ENCODE results near the gene POPDC3.
A peak's percentile ranks its signal among the peaks of the same experiment; 100 is the strongest.

Gene POPDC3

DNA sequence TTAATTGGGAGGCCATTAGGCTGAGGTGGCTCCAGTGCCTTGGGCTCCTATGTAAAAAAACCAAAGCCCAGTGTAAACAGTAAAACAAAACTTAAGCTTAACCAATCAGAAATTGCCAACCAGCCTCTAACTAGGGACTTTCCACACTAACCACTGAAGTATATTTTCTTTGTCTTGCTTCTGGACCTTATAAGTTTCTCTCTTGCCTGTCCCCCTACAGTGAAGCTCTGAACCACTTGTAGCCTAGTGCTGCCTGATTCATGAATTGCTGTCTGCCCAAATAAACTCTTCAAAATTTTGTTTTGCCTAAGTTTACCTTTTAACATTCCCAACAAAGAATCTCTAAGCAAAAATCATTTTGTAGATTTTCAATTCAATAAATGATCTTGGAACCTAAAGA, 28.2 kb downstream of the POPDC3 start:
- DNase-seq (ENCODE audit: low spot score): no peak

DNA sequence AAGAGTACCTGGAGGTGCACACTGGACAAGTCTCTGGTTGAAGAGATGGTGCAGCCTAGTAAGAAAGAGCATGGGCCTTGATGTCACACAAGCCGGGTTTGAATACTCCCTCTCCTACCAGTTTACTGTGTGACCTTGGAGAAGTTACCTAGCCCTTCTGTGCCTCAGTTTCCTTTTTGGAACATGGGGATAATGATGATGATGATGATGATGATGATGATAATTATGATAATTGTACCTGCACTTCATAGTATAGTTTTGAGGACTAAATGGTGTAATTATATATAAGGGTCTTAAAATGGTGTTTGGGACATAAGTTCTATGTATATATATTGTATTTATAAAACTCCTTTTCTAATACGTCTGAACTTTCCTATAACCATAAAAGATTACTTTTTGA, 41.7 kb downstream of the POPDC3 start:
- DNase-seq (ENCODE audit: low spot score): no peak

DNA sequence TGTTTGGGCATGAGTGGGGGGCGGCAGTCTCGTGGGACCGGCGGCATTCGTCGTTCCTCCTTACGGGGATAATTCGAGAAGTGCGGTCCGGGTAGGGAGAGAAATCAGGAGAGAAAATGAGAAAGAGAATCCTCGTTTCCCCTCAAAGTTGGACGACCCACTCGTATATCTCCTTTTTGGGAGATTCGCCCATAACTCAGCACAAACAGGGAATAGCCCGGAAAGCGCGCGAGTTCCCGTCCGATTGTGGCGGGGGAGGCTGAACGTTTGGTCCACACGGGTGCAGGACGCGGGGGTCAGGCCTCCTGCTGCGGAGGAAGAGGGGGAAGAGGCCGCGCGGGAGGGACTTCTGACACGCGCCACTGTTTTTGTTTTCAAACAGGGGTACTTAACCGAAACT, 42.4 kb downstream of the POPDC3 start:
- no peak for DNase-seq (ENCODE audit: low spot score)

DNA sequence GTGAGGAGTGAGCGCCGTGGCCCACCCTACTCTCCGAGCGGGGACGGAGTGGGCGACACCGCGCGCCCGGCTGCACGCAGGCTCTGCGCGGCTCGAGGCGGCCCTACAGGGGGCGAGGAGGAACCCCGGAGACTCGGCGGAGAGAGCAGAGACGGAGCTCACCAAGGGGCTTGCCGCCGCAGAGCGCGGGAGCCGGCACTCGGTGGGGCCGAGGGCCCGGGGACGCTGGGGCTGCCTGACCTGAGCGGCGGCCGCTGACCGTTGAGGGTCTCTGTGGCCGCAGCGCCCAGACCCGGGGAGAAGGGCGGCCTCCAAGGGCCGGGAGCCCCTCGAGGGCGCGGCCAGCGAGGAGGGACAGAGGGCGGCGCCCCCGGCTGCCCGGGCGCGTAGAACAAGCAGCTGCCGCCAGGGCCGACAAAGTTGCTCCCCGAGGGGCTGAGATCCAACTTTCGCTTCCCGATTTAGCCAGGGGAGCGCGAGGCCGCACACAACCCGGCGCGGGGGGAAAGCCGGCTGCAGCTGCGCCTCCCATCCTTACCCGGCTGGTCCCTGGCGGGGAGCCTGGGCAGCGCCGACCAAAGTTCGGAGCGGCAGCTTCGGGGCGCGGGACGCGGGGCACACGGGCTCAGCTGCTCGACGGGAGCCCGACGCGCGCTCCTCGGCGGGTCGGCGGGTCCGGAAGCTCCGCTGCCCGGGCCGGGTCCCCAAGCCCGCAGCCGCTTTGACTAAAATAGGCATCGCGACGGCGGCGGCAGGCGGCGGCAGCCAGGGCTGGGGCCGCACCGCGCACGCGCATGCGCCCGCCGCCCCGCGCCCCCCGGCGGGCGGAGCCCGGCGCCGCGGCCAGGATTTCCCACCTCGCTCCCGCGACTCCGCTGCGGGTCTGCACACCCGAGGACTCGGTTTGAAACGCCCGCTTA, 43.1 kb downstream of the POPDC3 start:
- DNase-seq (ENCODE audit: low spot score): peak; percentile 84

DNA sequence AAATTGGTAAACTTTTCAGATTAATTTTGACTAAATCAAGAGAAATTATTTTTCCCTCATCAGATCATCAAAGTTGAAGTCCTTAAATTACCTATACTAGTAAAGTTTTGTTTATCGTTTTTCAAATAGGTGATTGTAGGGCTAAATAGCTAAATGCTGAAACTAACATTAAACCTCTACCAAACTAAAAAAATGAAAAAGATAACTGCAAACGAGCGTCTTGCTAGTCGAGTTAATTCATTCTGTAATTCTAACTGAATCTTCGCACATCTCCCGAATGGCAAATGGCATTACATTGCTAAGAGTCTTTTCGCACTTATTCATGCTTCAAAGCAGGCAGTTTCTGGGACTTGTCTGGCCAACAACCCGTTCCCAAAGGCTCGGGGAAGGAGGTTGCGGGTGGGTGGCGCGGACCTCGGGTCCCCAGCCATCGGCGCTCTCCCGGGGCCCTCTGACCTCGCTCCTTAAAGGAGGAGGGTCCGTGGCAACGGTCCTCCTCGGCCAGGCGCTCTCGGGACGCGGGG, 43.8 kb downstream of the POPDC3 start:
- DNase-seq (ENCODE audit: low spot score): no peak

- DNase-seq (ENCODE audit: low spot score): no peak
Observed at GRCh38 chr6:105135056-105135455, 44.8 kb downstream of the POPDC3 start.

DNA sequence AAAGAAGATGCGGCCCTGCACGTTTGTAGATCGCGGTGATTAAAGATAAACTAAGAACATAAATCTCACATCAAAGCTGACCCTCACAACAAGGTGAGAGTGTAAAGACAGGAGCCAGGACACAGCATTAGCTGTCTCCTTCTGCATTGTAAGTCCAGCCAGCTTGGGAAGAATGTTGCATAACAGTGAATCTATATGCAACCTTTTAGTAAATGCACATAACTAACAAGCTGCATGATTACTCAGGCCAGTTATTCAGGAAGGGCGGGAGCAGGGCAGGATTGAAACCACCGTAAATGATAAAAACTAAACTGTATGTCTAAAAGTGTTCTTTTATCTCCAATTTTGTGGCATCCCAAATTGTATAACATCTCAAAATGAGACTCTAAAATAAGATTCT, 57.1 kb downstream of the POPDC3 start:
- no peak for DNase-seq (ENCODE audit: low spot score)

GRCh38 chr6:105121981-105122380, 57.8 kb downstream of the POPDC3 start:
- DNase-seq (ENCODE audit: low spot score): no peak

DNA sequence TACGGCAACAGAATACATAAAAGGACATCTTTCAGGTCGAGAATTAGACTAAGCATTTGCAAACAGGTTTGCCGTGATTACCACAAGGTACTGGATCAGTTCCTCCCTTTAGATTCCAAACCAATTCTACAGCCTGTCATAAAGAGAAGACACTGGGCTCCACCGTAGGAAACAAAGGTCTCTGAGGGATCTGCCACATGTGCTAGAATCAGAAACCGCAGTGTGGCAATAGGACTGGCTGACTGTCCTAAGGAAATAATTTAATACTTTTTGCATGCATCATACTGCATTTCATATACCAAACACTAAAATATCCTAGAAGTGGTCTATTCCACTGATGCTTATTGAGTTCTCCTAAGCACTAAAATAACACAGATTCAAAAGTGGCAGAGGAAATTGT, 59.2 kb downstream of the POPDC3 start:
- no peak for DNase-seq (ENCODE audit: low spot score)

- DNase-seq (ENCODE audit: low spot score): no peak
Observed at GRCh38 chr6:105116150-105116549, 63.7 kb downstream of the POPDC3 start.

DNA sequence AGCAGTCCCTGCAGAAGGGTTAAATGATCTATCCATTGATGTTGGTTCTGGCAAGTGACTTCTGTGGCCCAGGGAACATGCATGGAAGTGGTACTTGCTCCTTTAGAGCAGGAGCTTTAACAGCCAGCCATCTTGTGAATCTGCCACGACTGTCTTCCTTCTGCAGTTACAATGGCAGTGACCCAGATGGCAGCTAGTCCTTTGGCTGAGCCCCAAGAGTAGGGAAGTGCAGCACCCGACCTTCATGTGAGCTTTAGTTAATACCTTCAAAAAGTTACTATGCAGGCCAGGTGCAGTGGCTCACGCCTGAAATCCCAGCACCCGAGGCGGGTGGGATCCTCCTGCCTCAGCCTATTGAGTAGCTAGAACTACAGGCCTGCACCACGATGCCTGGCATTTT, 66.4 kb downstream of the POPDC3 start:
- DNase-seq (ENCODE audit: low spot score): no peak

GRCh38 chr6:105112577-105112976, 67.2 kb downstream of the POPDC3 start:
- no peak for DNase-seq (ENCODE audit: low spot score)

DNA sequence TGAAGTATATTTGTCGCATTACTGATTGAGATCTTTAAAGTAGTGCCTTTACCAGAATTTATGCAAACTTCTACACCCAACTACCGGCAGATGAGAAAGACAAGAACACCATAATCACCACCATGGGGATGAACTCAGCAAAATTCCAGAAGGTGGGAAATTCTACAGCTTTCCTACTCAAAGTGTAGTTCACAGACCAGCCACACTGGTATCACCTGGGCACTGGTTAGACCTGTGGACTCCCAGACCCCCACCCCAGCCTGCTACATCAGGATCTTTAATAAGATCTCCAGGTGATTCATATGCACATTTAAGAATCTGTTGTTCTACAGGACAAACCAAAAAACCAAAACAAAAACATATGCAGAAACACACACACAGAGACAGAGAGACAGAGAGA, 67.9 kb downstream of the POPDC3 start:
- no peak for DNase-seq (ENCODE audit: low spot score)

DNA sequence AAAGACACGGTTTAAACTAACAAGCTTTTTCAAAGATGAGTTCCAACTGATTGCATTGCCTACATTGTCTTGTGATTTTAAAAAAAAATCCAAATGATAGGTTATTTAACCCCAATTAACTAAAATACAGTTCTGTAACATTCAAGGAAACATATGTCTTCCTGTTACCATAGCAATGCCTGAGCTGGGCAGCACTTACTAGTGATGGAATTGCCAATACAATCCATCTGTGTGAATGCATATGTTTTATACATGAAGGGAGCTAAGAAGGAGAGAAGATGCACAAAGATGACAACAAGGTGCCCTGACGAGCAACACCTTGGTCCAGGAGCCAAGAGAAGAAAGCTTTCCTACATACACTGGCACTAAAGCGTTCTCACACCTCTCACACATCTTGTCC, 68.7 kb downstream of the POPDC3 start:
- DNase-seq (ENCODE audit: low spot score): no peak

GRCh38 chr6:105109955-105110895, 69.6 kb downstream of the POPDC3 start:
- no peak for DNase-seq (ENCODE audit: low spot score)

DNA sequence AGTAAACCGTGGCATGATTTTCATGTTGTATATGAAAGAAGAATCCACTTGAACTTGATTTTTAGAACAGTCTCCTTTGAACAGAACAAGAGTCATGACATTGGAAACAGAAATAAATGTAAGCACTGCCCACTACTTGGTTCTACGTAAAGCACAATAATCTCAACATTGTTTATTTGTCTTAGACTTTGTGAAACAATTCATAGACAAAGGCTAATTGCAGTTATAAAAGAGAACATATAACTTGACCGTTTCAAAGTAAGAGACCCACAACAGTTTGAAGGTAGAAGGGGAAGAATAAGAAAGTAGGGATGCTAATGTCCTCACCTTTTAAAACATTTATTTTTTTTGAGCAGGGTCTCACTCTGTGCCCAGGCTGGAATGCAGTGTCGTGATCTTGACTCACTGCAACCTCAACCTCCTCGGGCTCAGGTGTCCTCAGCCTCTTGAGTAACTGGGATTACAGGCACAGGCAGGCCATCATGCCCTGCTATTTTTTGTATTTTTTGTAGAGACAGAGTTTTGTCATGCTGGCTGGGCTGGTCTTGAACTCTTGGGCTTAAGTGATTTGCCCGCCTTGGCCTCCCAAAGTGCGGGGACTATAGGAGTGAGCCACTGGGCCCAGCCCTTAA, 71.1 kb downstream of the POPDC3 start:
- no peak for DNase-seq (ENCODE audit: low spot score)

Data from left forelimb (tissue), 1 donor.